ENCODE measurements around the gene MEPCE.

GRCh38 chr7:100397315-100398081 is 32.1 kb upstream of the MEPCE start:
- no peak for TF ChIP-seq POLR2A (conservative IDR thresholded peaks at IDR 0.05)
- TF ChIP-seq ZNF184 (CRISPR knock-in tag; IDR thresholded peaks at IDR 0.05): no peak
- no peak for TF ChIP-seq ZNF561 (CRISPR knock-in tag; conservative IDR thresholded peaks at IDR 0.05)
- TF ChIP-seq ZNF778 (CRISPR knock-in tag; IDR thresholded peaks at IDR 0.05): no peak
